Mucosa of descending colon (tissue), 3 donors: ENCODE measurements around the gene SBF2. TPM values are rescaled to one million over a fixed set of nuclear protein-coding genes. Genes with fewer than 3 reads are reported as not detected.
"Not testable (repeated sequence)": the region's sequence is repeated elsewhere in the genome, so short reads cannot be mapped to it uniquely, and the experiment has no call there.

ENCODE experiments used
- ATAC-seq: fragments of 200-7000 bp; cut with Tn5 transposase; one replicate; pipeline ENCODE4 v1.9.1; 2020; ENCODE audit warnings: mild to moderate bottlenecking, moderate library complexity
- DNase-seq, 3 donors: peaks; one replicate each; pipeline ENCODE4 v3.0.0-alpha.2; 2020
- H3K36me3 ChIP-seq: fragments of 200-600 bp; one replicate; pipeline ENCODE4 v1.8.0; 2021; ENCODE audit warnings: low read depth, mild to moderate bottlenecking
- H3K4me1 ChIP-seq: fragments of 200-600 bp; one replicate; pipeline ENCODE4 v1.8.0; 2021; ENCODE audit warnings: low read depth, mild to moderate bottlenecking
- H3K4me3 ChIP-seq: fragments of 200-600 bp; one replicate; pipeline ENCODE4 v1.8.0; 2021; ENCODE audit warnings: mild to moderate bottlenecking
- H3K9me3 ChIP-seq: fragments of 200-600 bp; one replicate; pipeline ENCODE4 v1.8.0; 2021; ENCODE audit warnings: mild to moderate bottlenecking
- intact Hi-C, 2 donors: fragments of 100-400 bp; cut with DNase I in 1 of 2; cut with micrococcal nuclease in 1 of 2; formaldehyde crosslinking; loops; one replicate each; pipeline versions ENCODE4 v1.11.0 to v1.11.1; 2022; cut with DNase I, micrococcal nuclease
- total RNA-seq, 3 donors: library from RNA; stranded (reverse); fragmentation: NEBNext Ultra II Directional in 2 of 3; extraction: Animal tissue kit (Norgen Biotek cat#: 25700) in 2 of 3; gene quantifications; one replicate each; pipeline versions ENCODE4 v1.2.1 to v1.2.4, GENCODE V29; 2021 to 2023
- TF ChIP-seq, protein P1 (sequence below): fragments of 200-600 bp; IDR thresholded peaks from one replicate; pipeline ENCODE4 v1.8.0; 2022; ENCODE audit warnings: antibody characterized with exemption, mild to moderate bottlenecking
- donor health status: DM: no; HTN: no; CAD: no; lungs with moderate emphysema.
- donor health status: DM: no; HTN: no; CAD: no.
- donor health status: DM: no; HTN: yes; CAD: no.

Gene SBF2
- total RNA-seq, 3 donors from 2014 or later: 35.2 to 60.3 (median 48.2) TPM

DNA sequence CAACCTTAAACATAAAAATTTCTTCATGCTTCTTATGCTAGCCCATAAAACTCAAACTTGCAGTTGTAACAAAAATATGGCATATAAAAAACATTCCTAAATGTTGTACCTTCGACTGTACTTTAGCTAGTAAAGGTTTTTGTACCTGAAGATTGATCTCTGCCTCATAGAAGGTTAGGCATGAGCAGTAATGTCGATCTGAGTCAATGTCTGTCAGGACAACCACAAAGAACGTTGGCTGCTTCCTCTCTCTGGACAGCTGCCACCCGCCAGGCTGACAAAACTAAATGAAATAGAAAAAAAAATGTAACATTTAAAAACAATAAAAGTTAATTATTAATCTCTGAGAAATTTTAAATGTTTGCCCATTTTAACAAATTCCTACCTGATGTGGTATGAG, 251.3 kb downstream of the SBF2 start:
- no peak for ATAC-seq
- H3K36me3 ChIP-seq: no peaks in the 10 kb centered on the region
- no peaks in the 10 kb centered on the region for H3K4me1 ChIP-seq
- peaks cover 27% of the 10 kb centered on the region for H3K9me3 ChIP-seq
- no peak for DNase-seq
- intact Hi-C loops: no loop called here
- H3K4me3 ChIP-seq: no peak overlapping the region
- TF ChIP-seq, protein P1, sequence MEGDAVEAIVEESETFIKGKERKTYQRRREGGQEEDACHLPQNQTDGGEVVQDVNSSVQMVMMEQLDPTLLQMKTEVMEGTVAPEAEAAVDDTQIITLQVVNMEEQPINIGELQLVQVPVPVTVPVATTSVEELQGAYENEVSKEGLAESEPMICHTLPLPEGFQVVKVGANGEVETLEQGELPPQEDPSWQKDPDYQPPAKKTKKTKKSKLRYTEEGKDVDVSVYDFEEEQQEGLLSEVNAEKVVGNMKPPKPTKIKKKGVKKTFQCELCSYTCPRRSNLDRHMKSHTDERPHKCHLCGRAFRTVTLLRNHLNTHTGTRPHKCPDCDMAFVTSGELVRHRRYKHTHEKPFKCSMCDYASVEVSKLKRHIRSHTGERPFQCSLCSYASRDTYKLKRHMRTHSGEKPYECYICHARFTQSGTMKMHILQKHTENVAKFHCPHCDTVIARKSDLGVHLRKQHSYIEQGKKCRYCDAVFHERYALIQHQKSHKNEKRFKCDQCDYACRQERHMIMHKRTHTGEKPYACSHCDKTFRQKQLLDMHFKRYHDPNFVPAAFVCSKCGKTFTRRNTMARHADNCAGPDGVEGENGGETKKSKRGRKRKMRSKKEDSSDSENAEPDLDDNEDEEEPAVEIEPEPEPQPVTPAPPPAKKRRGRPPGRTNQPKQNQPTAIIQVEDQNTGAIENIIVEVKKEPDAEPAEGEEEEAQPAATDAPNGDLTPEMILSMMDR: no peak

DNA sequence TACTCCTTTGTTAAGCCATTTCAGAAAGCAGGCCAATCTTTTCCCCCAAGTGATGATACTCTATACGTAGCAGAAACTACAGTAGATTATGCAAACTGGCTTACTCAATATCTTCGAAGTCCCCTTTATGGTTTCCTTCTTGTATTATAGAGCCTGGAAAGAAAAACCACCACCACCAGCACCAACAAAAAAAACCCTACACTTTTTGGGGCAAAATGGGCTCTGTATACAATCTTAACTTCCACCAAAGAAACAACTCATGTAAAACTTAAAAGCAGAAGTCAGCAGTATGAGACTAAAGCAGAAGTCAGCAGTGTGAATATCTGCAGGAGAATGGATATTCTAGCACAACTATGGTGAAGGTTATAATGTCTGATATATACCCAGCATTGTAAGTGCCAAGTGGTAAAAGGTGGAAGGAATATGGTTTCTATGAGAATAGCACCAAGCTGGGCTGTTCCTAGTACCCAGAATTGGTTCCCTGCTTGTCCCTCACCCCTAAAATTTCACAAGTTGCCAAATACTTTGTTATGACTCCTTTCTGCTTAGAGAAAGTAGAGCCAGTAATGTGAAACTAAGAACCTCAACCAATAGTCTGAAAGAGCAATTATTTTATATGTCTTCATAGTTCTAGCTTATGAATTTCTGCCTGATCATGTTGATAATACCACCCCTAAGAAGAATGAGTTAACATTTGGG, 252.1 kb downstream of the SBF2 start:
- Histone ChIP-seq H3K36me3 (no peaks in the 10 kb centered on the region), H3K4me1 (no peaks in the 10 kb centered on the region), H3K4me3 (no peak overlapping the region), H3K9me3 (peaks cover 27% of the 10 kb centered on the region)
- TF ChIP-seq, protein P1: no peak
- DNase-seq (no peak), ATAC-seq (no peak)
- intact Hi-C loops: no loop called here

DNA sequence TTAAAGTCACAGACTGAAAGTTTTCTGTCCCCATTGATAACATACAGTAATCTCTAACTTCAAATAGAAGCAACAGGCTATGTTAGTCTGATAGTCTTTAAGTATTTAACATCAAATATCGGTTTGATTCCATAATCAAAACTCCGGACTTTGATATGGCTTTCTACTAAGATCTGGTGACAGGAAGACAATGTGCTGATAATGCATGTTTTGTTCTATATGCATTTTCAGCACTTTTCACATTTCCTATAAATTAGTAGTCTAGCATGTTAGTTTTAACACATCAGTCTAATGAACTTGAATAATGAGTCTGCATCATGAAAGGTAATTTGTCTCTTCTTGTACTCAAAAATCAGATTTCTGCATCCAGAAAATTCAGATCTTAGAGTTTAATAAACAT, 252.7 kb downstream of the SBF2 start:
- Histone ChIP-seq H3K4me3 (no peak overlapping the region), H3K9me3 (peaks cover 27% of the 10 kb centered on the region), H3K4me1 (no peaks in the 10 kb centered on the region), H3K36me3 (no peaks in the 10 kb centered on the region)
- no peak for ATAC-seq
- TF ChIP-seq, protein P1: no peak
- DNase-seq: no peak
- intact Hi-C loops: no loop called here

DNA sequence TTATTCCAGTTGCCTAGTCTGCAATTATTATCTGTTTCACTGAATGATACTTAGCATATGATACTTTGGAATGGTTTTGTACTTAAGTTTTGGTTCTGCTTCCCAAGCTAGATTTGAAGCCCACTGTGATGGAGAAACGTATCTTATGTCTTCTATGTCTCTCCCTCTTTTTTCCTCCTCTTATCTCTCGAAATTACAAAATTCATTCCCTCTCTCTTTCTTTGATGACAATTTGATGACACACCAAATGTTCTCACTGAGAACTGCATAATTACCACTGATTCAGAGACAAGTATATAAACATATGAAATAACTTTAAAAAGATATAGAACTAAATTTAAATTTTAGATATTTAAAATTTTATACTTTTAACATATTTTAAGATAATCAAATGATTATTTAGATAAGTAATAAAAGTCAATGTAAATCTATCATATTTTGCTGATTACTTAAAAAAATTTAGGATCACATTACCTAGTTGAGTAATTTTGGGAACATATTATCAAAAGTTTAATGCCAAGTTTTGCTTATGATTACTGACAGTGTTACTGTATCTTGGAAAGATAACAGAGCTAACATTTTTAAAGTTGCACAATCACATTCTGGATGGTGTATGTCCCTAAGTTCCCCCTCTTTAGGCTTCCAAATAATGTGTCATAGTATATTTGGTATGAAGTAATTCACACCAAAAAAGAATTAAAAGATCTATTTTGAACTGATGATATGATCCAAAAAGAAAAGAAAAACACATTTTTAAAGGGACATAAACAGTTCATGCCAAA, 255.3 kb downstream of the SBF2 start:
- TF ChIP-seq, protein P1: no peak
- DNase-seq (no peak), ATAC-seq (no peak)
- no peak overlapping the region for H3K4me3 ChIP-seq
- H3K4me1 ChIP-seq: no peaks in the 10 kb centered on the region
- H3K36me3 ChIP-seq: no peaks in the 10 kb centered on the region
- peaks cover 6% of the 10 kb centered on the region for H3K9me3 ChIP-seq
- intact Hi-C loops: no loop called here

DNA sequence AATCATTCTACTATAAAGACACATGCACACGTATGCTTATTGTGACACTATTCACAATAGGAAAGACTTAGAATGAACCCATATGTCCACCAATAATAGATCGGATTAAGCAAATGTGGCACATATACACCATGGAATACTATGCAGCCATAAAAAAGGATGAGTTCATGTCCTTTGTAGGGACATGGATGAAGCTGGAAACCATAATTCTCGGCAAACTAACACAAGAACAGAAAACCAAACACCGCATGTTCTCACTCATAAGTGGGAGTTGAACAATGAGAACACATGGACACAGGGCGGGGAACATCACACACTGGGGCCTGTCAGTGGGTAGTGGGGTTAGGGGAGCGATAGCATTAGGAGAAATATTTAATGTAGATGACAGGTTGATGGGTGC, 258.1 kb downstream of the SBF2 start:
- DNase-seq, H3K36me3 ChIP-seq, H3K4me3 ChIP-seq, ATAC-seq, intact Hi-C loops, H3K9me3 ChIP-seq, H3K4me1 ChIP-seq: not testable (repeated sequence)

DNA sequence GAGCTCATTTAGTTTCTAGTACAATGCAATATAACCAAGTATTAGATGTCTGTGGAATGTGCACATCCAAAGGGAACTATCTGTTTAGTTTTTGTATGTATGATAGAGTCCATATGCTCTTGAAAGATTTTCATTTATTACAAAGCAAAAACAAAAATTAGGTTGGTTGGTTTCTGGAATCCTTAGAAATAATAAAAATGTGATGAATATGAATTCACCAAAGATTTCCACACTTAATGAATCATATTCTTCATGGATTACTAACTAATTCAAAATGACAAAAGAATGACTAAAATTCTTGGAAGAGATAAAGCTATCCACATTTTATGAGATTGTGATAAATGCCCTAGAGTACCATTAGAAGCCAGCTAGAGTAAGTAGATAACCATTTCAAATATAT, 261.1 kb downstream of the SBF2 start:
- Histone ChIP-seq H3K36me3 (no peaks in the 10 kb centered on the region), H3K4me1 (no peaks in the 10 kb centered on the region), H3K9me3 (no peaks in the 10 kb centered on the region), H3K4me3 (no peak overlapping the region)
- intact Hi-C loops: no loop called here
- TF ChIP-seq, protein P1: no peak
- DNase-seq (no peak), ATAC-seq (no peak)
